Stomach smooth muscle (tissue), 2 donors: ENCODE results near the gene KAZALD1.

Experiments
- H3K27ac ChIP-seq: one replicate; pipeline ENCODE4 v1.7.0; 2013; ENCODE audit warnings: mild to moderate bottlenecking, low read length, inconsistent platforms
- H3K27me3 ChIP-seq, 2 donors: one replicate each; pipeline ENCODE4 v1.7.0; 2013; ENCODE audit warnings: low read length in 2 of 2; ENCODE audit not compliant: insufficient read depth in 2 of 2, control insufficient read depth in 1 of 2
- H3K36me3 ChIP-seq, 2 donors: one replicate each; pipeline ENCODE4 v1.7.0; 2013; ENCODE audit warnings: low read length in 2 of 2; ENCODE audit not compliant: control insufficient read depth in 2 of 2, insufficient read depth in 2 of 2
- H3K4me1 ChIP-seq: one replicate; pipeline ENCODE4 v1.7.0; 2013; ENCODE audit warnings: low read length; ENCODE audit not compliant: control insufficient read depth, insufficient read depth
- H3K4me3 ChIP-seq, 2 donors: one replicate each; pipeline ENCODE4 v1.7.0; 2013; ENCODE audit warnings: low read length in 2 of 2
- H3K9ac ChIP-seq, 2 donors: one replicate each; pipeline ENCODE4 v1.7.0; 2013; ENCODE audit warnings: low read length in 2 of 2, mild to moderate bottlenecking in 1 of 2
- H3K9me3 ChIP-seq, 2 donors: one replicate each; pipeline ENCODE4 v1.7.0; 2013; ENCODE audit warnings: low read length in 2 of 2; ENCODE audit not compliant: control insufficient read depth in 2 of 2
- donor health status: healthy.
- donor health status: Pancreatic carcinoma.

The KAZALD1 gene

GRCh38 chr10:101114646-101115045 is 52.9 kb downstream of the KAZALD1 start:
- Histone ChIP-seq H3K9me3 (no peaks in the 10 kb centered on the region), H3K4me1 (no peaks in the 10 kb centered on the region), H3K4me3 (no peak overlapping the region), H3K27ac (no peak overlapping the region), H3K9ac (no peak overlapping the region), H3K27me3 (peaks cover 22 to 32% of the 10 kb centered on the region in 2 donors), H3K36me3 (no peaks in the 10 kb centered on the region)
